T-cell (primary cell): ENCODE measurements around the gene USH2A. TPM values are rescaled to one million over a fixed set of nuclear protein-coding genes. Genes with fewer than 3 reads are reported as not detected.

Experiments
- ATAC-seq, 4 experiments: fragments of 200-7000 bp in 3 of 4; fragments of 150-1000 bp in 1 of 4; cut with Tn5 transposase; replicated peaks in 1 of 4; 1 replicate in 3 of 4; 2 replicates in 1 of 4; pipeline ENCODE4 v1.10.0; 2021; ENCODE audit warnings: moderate library complexity in 3 of 4, mild to moderate bottlenecking in 2 of 4, moderate number of reproducible peaks in 1 of 4
- CTCF ChIA-PET, 2 donors: fragments of 300-600 bp; sonication (Branson Sonifier 250); formaldehyde crosslinking; loops; one replicate each; lab custom pipeline; 2022; ENCODE audit warnings: antibody characterized with exemption in 2 of 2; lab: Charles Lee
- POLR2A ChIA-PET, 2 donors: fragments of 300-600 bp; sonication (Branson Sonifier 250); formaldehyde crosslinking; loops; one replicate each; lab custom pipeline; 2022; ENCODE audit warnings: antibody characterized with exemption in 2 of 2; lab: Charles Lee
- DNase-seq, 35 experiments: peaks; one replicate each; pipeline versions ENCODE4 v3.0.0 to v3.0.0-alpha.2; 2013 to 2023
- H3K27ac ChIP-seq: one replicate; pipeline ENCODE4 v1.5.1; 2013; ENCODE audit warnings: low read length
- H3K27me3 ChIP-seq, 2 experiments: replicated peaks in 1 of 2; 1 replicate in 1 of 2; 2 replicates in 1 of 2; pipeline versions ENCODE4 v1.6.1 to v1.7.0; 2013; ENCODE audit warnings: low read length in 1 of 2, mixed read lengths in 1 of 2; ENCODE audit not compliant: control insufficient read depth in 2 of 2, insufficient read depth in 2 of 2; ENCODE audit errors: extremely low read depth in 1 of 2
- H3K36me3 ChIP-seq, 2 donors: 1 replicate in 1 of 2; 2 replicates in 1 of 2; pipeline versions ENCODE4 v1.6.1 to v1.7.0; 2013; ENCODE audit warnings: low read length in 1 of 2; ENCODE audit not compliant: control insufficient read depth in 2 of 2, insufficient read depth in 1 of 2; ENCODE audit errors: extremely low read depth in 1 of 2
- H3K4me1 ChIP-seq, 2 experiments: 1 replicate in 1 of 2; 2 replicates in 1 of 2; pipeline versions ENCODE4 v1.6.1 to v1.7.0; 2013; ENCODE audit warnings: low read length in 2 of 2, mixed read lengths in 1 of 2; ENCODE audit not compliant: insufficient read depth in 2 of 2, control insufficient read depth in 1 of 2; ENCODE audit errors: extremely low read depth in 1 of 2
- H3K4me3 ChIP-seq, 2 donors: 1 replicate in 1 of 2; 2 replicates in 1 of 2; pipeline versions ENCODE4 v1.5.1 to v1.7.0; 2013; ENCODE audit warnings: mild to moderate bottlenecking in 2 of 2, low read length in 1 of 2, moderate library complexity in 1 of 2; ENCODE audit not compliant: control insufficient read depth in 1 of 2; ENCODE audit errors: extremely low read depth in 1 of 2
- H3K9me3 ChIP-seq: 2 replicates; pipeline ENCODE4 v1.7.0; 2013
- H3K27ac Mint-ChIP-seq, 2 donors: one replicate each; pipeline ENCODE4 v1.8.0; 2020 to 2021; ENCODE audit warnings: mild to moderate bottlenecking in 2 of 2, mixed read lengths in 2 of 2
- H3K27me3 Mint-ChIP-seq, 2 donors: one replicate each; pipeline ENCODE4 v1.8.0; 2021 to 2022; ENCODE audit warnings: mixed read lengths in 2 of 2
- H3K36me3 Mint-ChIP-seq: one replicate; pipeline ENCODE4 v1.8.0; 2021; ENCODE audit warnings: mixed read lengths
- H3K4me1 Mint-ChIP-seq, 3 donors: one replicate each; pipeline ENCODE4 v1.8.0; 2020 to 2022; ENCODE audit warnings: mixed read lengths in 3 of 3, mild to moderate bottlenecking in 1 of 3
- H3K4me3 Mint-ChIP-seq, 3 donors: one replicate each; pipeline ENCODE4 v1.8.0; 2020 to 2022; ENCODE audit warnings: mild to moderate bottlenecking in 3 of 3, mixed read lengths in 3 of 3, moderate library complexity in 3 of 3
- H3K9me3 Mint-ChIP-seq, 3 donors: one replicate each; pipeline ENCODE4 v1.8.0; 2020 to 2022; ENCODE audit warnings: mixed read lengths in 3 of 3
- WGBS: methylation state at CpG from one replicate; pipeline ENCODE4 v1.1.5; 2013; ENCODE audit warnings: missing lambda C conversion rate; ENCODE audit not compliant: insufficient coverage; 5-methylcytosine and 5-hydroxymethylcytosine counted together
- total RNA-seq, 35 experiments: library from RNA in 6 of 35; stranded (reverse) in 6 of 35; fragments of 120-200 nt in 1 of 35; gene quantifications; one replicate each; pipeline versions ENCODE4 v1.2.1 to v1.2.4 and lab custom pipeline; 2013 to 2026

Gene USH2A
- total RNA-seq, 5 donors from 2014 or later (not counting 1 experiment from before 2014, with no cell fraction given): not detected

GRCh38 chr1:216434232-216434631 is 11.0 kb upstream of the USH2A start:
- no peaks in the 10 kb centered on the region for H3K36me3 ChIP-seq
- no peak overlapping the region for H3K27ac ChIP-seq
- H3K4me1 ChIP-seq: no peaks in the 10 kb centered on the region
- ATAC-seq (no peak), DNase-seq (no peak)
- H3K4me3 ChIP-seq: no peak overlapping the region
- Mint-ChIP-seq H3K27me3 (no peaks in the 10 kb centered on the region), H3K27ac (no peak overlapping the region), H3K4me3 (no peak overlapping the region), H3K4me1 (no peaks in the 10 kb centered on the region), H3K9me3 (peaks cover 3 to 17% (median 7%) of the 10 kb centered on the region in 3 donors), H3K36me3 (no peaks in the 10 kb centered on the region)
- H3K27me3 ChIP-seq: no peaks in the 10 kb centered on the region
- ChIA-PET CTCF (no interaction called here), POLR2A (no interaction called here)
- H3K9me3 ChIP-seq: no peaks in the 10 kb centered on the region

GRCh38 chr1:216433175-216433574 is 9.9 kb upstream of the USH2A start:
- Mint-ChIP-seq H3K27ac (no peak overlapping the region), H3K9me3 (peaks cover 3 to 22% (median 11%) of the 10 kb centered on the region in 3 donors), H3K4me1 (no peaks in the 10 kb centered on the region), H3K36me3 (no peaks in the 10 kb centered on the region), H3K4me3 (no peak overlapping the region), H3K27me3 (no peaks in the 10 kb centered on the region)
- DNase-seq: no peak
- H3K36me3 ChIP-seq: no peaks in the 10 kb centered on the region
- no peaks in the 10 kb centered on the region for H3K9me3 ChIP-seq
- H3K4me3 ChIP-seq: no peak overlapping the region
- no CpG with 5 or more reads among the region's 2 CpGs for WGBS
- CTCF ChIA-PET: no interaction called here
- no peaks in the 10 kb centered on the region for H3K27me3 ChIP-seq
- H3K4me1 ChIP-seq: no peaks in the 10 kb centered on the region
- POLR2A ChIA-PET: no interaction called here
- H3K27ac ChIP-seq: no peak overlapping the region
- ATAC-seq: no peak

- no peaks in the 10 kb centered on the region for H3K36me3 ChIP-seq
- no peaks in the 10 kb centered on the region for H3K27me3 Mint-ChIP-seq
- H3K4me1 ChIP-seq: no peaks in the 10 kb centered on the region
- no peaks in the 10 kb centered on the region for H3K36me3 Mint-ChIP-seq
- no peak overlapping the region for H3K4me3 Mint-ChIP-seq
- WGBS: 78% methylated on average over 2 of the region's 2 CpGs
- H3K4me3 ChIP-seq: no peak overlapping the region
- H3K4me1 Mint-ChIP-seq: no peaks in the 10 kb centered on the region
- no peaks in the 10 kb centered on the region for H3K9me3 ChIP-seq
- ChIA-PET CTCF (no interaction called here), POLR2A (no interaction called here)
- H3K27ac Mint-ChIP-seq: no peak overlapping the region
- H3K27ac ChIP-seq: no peak overlapping the region
- no peak for DNase-seq
- peaks cover 3 to 22% (median 11%) of the 10 kb centered on the region in 3 donors for H3K9me3 Mint-ChIP-seq
- H3K27me3 ChIP-seq: no peaks in the 10 kb centered on the region
- no peak for ATAC-seq
These were observed 7.5 kb upstream of the USH2A start for GRCh38 chr1:216430744-216431143.

- ChIA-PET CTCF (no interaction called here), POLR2A (no interaction called here)
- no peak for ATAC-seq
- WGBS: 58% methylated on average over 4 of the region's 5 CpGs
- no peaks in the 10 kb centered on the region for H3K36me3 ChIP-seq
- H3K4me1 Mint-ChIP-seq: no peaks in the 10 kb centered on the region
- no peak overlapping the region for H3K27ac ChIP-seq
- peaks cover 4 to 19% (median 4%) of the 10 kb centered on the region in 3 donors for H3K9me3 Mint-ChIP-seq
- H3K27me3 Mint-ChIP-seq: no peaks in the 10 kb centered on the region
- no peak for DNase-seq
- no peak overlapping the region for H3K27ac Mint-ChIP-seq
- no peak overlapping the region for H3K4me3 ChIP-seq
- H3K9me3 ChIP-seq: no peaks in the 10 kb centered on the region
- no peaks in the 10 kb centered on the region for H3K36me3 Mint-ChIP-seq
- H3K27me3 ChIP-seq: no peaks in the 10 kb centered on the region
- no peak overlapping the region for H3K4me3 Mint-ChIP-seq
- H3K4me1 ChIP-seq: no peaks in the 10 kb centered on the region
These were observed 2.3 kb upstream of the USH2A start for GRCh38 chr1:216425577-216425976.

GRCh38 chr1:216420746-216421145 is 2.5 kb downstream of the USH2A start:
- Histone ChIP-seq H3K27me3 (no peaks in the 10 kb centered on the region), H3K36me3 (no peaks in the 10 kb centered on the region), H3K27ac (no peak overlapping the region), H3K9me3 (no peaks in the 10 kb centered on the region), H3K4me1 (no peaks in the 10 kb centered on the region), H3K4me3 (no peak overlapping the region)
- POLR2A ChIA-PET: no interaction called here
- DNase-seq (no peak), ATAC-seq (no peak)
- Mint-ChIP-seq H3K27me3 (no peaks in the 10 kb centered on the region), H3K36me3 (no peaks in the 10 kb centered on the region), H3K9me3 (peaks cover 0 to 9% (median 9%) of the 10 kb centered on the region in 3 donors), H3K4me1 (no peaks in the 10 kb centered on the region), H3K4me3 (no peak overlapping the region), H3K27ac (no peak overlapping the region)
- WGBS: no CpG with 5 or more reads among the region's 1 CpG
- CTCF ChIA-PET: no interaction called here

GRCh38 chr1:216420263-216420662 is 3.0 kb downstream of the USH2A start:
- no peaks in the 10 kb centered on the region for H3K9me3 ChIP-seq
- no peak overlapping the region for H3K4me3 Mint-ChIP-seq
- no CpG with 5 or more reads among the region's 2 CpGs for WGBS
- no peaks in the 10 kb centered on the region for H3K36me3 Mint-ChIP-seq
- no peak overlapping the region for H3K4me3 ChIP-seq
- H3K27ac Mint-ChIP-seq: no peak overlapping the region
- H3K4me1 ChIP-seq: no peaks in the 10 kb centered on the region
- H3K4me1 Mint-ChIP-seq: no peaks in the 10 kb centered on the region
- POLR2A ChIA-PET: no interaction called here
- CTCF ChIA-PET: no interaction called here
- H3K36me3 ChIP-seq: no peaks in the 10 kb centered on the region
- DNase-seq: no peak
- ATAC-seq: no peak
- no peaks in the 10 kb centered on the region for H3K27me3 Mint-ChIP-seq
- H3K27ac ChIP-seq: no peak overlapping the region
- H3K27me3 ChIP-seq: no peaks in the 10 kb centered on the region
- H3K9me3 Mint-ChIP-seq: peaks cover 0 to 9% (median 9%) of the 10 kb centered on the region in 3 donors

- Histone ChIP-seq H3K4me1 (no peaks in the 10 kb centered on the region), H3K36me3 (no peaks in the 10 kb centered on the region), H3K4me3 (no peak overlapping the region), H3K27me3 (no peaks in the 10 kb centered on the region), H3K27ac (no peak overlapping the region), H3K9me3 (no peaks in the 10 kb centered on the region)
- ATAC-seq (no peak), DNase-seq (no peak)
- no CpG with 5 or more reads among the region's 1 CpG for WGBS
- CTCF ChIA-PET: no interaction called here
- H3K4me1 Mint-ChIP-seq: no peaks in the 10 kb centered on the region
- peaks cover 0 to 9% (median 4%) of the 10 kb centered on the region in 3 donors for H3K9me3 Mint-ChIP-seq
- no peak overlapping the region for H3K27ac Mint-ChIP-seq
- H3K27me3 Mint-ChIP-seq: no peaks in the 10 kb centered on the region
- POLR2A ChIA-PET: no interaction called here
- H3K36me3 Mint-ChIP-seq: no peaks in the 10 kb centered on the region
- no peak overlapping the region for H3K4me3 Mint-ChIP-seq
These were observed 6.8 kb downstream of the USH2A start for GRCh38 chr1:216416488-216416887.
